GM21526 (cell line): ENCODE measurements around the gene ELOVL6.
"Not testable (repeated sequence)": the region's sequence is repeated elsewhere in the genome, so short reads cannot be mapped to it uniquely, and the experiment has no call there.

ENCODE experiments used
- ATAC-seq: cut with Tn5 transposase; IDR thresholded peaks from one replicate; pipeline ENCODE4 v1.9.1; 2021; ENCODE audit warnings: moderate library complexity; ENCODE audit not compliant: unreplicated experiment, low FRiP score

The ELOVL6 gene

GRCh38 chr4:110084154-110084553 is 114.3 kb downstream of the ELOVL6 start:
- ATAC-seq: no peak

- ATAC-seq: not testable (repeated sequence)
These were observed 120.3 kb downstream of the ELOVL6 start for GRCh38 chr4:110078148-110078547.

- not testable (repeated sequence) for ATAC-seq
These were observed 121.6 kb downstream of the ELOVL6 start for GRCh38 chr4:110076828-110077227.

- ATAC-seq: no peak
These were observed 122.5 kb downstream of the ELOVL6 start for GRCh38 chr4:110075891-110076290.

GRCh38 chr4:110075083-110075738 is 123.2 kb downstream of the ELOVL6 start:
- no peak for ATAC-seq

GRCh38 chr4:110074570-110074969 is 123.8 kb downstream of the ELOVL6 start:
- ATAC-seq: no peak

- ATAC-seq: no peak
These were observed 125.2 kb downstream of the ELOVL6 start for GRCh38 chr4:110073053-110073845.

- no peak for ATAC-seq
These were observed 126.9 kb downstream of the ELOVL6 start for GRCh38 chr4:110071466-110071865.

GRCh38 chr4:110068248-110068647 is 130.2 kb downstream of the ELOVL6 start:
- ATAC-seq: no peak

- ATAC-seq: no peak
These were observed 133.5 kb downstream of the ELOVL6 start for GRCh38 chr4:110064934-110065333.

- ATAC-seq: no peak
These were observed 134.1 kb downstream of the ELOVL6 start for GRCh38 chr4:110064295-110064694.

GRCh38 chr4:110062166-110062565 is 136.2 kb downstream of the ELOVL6 start:
- ATAC-seq: no peak

- ATAC-seq: no peak
These were observed 137.3 kb downstream of the ELOVL6 start for GRCh38 chr4:110061076-110061475.

GRCh38 chr4:110059556-110060191 is 138.7 kb downstream of the ELOVL6 start:
- peak; percentile 89 for ATAC-seq

- ATAC-seq: no peak
These were observed 139.7 kb downstream of the ELOVL6 start for GRCh38 chr4:110058677-110059076.

GRCh38 chr4:110055158-110055768 is 143.2 kb downstream of the ELOVL6 start:
- ATAC-seq: peak; percentile 67

GRCh38 chr4:110049951-110050925 is 148.2 kb downstream of the ELOVL6 start:
- no peak for ATAC-seq

GRCh38 chr4:110046588-110047049 is 151.8 kb downstream of the ELOVL6 start:
- ATAC-seq: no peak

- ATAC-seq: no peak
These were observed 155.6 kb downstream of the ELOVL6 start for GRCh38 chr4:110042545-110043517.
